DMS 273 (cell line): ENCODE results near the gene ZNF451.
"Not testable (repeated sequence)": the region's sequence is repeated elsewhere in the genome, so short reads cannot be mapped to it uniquely, and the experiment has no call there.

Experiments
- DNase-seq: peaks from one replicate; lab custom pipeline; 2025; ENCODE audit not compliant: unreplicated experiment; lab: John Stamatoyannopoulos, UW

Gene ZNF451, protein sequence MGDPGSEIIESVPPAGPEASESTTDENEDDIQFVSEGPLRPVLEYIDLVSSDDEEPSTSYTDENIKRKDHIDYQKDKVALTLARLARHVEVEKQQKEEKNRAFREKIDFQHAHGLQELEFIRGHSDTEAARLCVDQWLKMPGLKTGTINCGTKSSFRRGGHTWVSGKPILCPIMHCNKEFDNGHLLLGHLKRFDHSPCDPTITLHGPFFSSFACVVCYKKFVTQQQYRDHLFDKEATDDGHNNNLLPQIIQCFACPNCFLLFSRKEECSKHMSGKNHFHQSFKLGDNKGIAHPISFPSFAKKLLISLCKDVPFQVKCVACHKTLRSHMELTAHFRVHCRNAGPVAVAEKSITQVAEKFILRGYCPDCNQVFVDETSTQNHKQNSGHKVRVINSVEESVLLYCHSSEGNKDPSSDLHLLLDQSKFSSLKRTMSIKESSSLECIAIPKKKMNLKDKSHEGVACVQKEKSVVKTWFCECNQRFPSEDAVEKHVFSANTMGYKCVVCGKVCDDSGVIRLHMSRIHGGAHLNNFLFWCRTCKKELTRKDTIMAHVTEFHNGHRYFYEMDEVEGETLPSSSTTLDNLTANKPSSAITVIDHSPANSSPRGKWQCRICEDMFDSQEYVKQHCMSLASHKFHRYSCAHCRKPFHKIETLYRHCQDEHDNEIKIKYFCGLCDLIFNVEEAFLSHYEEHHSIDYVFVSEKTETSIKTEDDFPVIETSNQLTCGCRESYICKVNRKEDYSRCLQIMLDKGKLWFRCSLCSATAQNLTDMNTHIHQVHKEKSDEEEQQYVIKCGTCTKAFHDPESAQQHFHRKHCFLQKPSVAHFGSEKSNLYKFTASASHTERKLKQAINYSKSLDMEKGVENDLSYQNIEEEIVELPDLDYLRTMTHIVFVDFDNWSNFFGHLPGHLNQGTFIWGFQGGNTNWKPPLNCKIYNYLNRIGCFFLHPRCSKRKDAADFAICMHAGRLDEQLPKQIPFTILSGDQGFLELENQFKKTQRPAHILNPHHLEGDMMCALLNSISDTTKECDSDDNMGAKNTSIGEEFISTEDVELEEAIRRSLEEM

DNA sequence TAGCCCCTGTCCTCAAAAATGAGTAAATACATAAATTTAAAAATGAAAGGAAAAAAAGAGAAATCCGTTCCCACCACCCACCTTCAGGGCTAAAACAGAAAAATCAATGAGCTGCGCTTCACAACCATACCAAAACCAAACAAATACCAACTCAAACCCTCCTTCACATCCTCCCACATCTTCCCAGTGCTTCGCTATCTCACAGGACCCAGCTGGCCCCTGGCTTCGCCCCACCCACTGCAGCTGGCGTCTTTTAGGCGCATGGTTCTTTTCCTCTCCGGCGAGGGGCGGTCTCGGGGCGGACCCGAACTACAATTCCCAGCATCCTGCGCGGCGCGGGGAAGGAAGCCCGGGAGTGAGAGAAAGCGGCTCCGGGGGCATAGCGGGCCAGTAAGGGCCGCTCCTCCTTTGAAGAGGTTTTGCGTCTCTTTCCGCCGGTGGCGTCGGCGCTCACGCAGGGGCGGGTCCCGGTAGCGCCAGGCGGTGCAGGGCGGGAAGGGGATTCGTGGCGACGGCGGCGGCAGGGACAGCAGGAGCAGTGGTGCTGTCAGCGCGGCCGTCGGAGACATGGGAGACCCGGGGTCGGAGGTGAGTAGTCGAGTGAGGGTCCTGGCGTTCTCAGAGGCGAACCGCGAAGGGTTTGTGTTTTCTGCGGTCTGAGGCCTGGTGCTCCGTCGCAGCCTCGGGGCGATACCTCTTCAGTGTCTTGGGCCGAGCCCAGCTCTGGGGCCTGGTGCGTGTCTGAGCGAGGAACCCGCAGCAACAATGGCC is at the start of gene ZNF451:
ZNF451 (plus strand) TSS at position 502 of the 771 bp plus-strand sequence; CDS start at position 568, 66 bp downstream.
- DNase-seq: peak; percentile 99

DNA sequence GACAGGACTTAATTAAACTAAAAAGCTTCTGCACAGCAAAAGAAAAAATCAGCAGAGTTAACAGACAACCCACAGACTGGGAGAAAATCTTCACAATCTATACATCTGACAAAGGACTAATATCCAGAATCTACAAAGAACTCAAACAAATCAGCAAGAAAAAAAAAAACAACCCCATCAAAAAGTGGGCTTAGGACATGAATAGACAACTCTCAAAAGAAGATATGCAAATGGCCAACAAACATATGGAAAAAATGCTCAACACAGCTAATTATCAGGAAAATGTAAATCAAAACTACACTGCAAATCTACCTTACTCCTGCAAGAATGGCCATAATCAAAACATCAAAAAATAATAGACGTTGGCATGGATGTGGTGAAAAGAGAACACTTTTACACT is 45.9 kb upstream of the ZNF451 start:
- not testable (repeated sequence) for DNase-seq

DNA sequence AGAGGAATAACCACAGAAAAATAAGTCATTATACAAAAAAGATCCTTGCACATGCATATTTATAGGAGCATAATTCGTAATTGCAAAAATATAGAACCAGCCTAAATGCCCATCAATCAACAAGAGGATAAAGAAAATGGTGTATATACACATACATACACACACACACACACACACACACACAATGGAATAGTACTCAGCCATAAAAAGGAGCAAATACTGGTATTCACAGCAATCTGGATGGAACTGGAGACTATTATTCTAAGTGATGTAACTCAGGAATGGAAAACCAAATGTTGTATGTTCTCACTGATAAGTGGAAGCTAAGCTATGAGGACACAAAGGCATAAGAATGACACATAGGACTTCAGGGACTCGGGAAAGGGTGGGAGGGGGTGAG is 45.4 kb upstream of the ZNF451 start:
- DNase-seq: no peak

DNA sequence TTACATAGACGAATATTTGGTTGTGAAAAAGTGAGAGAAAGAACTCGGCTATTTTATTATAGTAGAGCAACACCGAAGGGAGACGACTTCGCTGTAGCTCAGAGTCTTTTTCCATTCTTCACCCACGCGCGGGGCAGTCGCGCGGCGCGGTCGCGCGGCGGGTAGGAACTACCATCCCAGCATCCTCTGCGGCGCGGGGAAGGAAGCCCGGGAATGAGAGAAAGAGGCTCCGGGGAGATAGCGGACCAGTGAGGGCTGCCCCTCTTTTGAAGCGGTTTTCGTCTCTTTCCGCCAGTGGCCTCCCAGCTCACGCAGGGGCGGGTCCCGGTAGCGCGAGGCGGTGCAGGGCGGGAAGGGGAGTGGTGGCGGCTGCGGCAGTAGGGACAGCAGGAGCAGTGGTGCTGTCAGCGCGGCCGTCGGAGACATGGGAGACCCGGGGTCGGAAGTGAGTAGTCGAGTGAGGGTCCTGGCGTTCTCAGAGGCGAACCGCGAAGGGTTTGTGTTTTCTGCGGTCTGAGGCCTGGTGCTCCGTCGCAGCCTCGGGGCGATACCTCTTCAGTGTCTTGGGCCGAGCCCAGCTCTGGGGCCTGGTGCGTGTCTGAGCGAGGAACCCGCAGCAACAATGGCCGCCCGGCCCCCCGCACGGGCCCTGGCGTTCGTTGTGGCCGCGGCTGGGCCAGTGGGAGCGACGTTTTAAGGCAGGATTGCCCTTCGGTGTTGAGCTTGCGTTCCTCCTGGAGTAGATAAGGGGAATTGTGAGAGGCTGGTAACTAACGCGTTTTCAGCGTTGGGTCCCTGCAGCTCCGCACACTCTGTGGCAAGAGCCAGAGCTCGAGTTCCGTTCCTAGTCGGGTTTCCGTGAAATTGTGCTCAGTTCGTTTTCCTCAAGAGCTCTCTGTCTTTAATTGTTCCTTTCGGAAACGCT is 43.4 kb upstream of the ZNF451 start, which contains the start of gene KIAA1586:
KIAA1586 (plus strand) TSS at position 362 of the 925 bp plus-strand sequence; CDS start at position 425, 63 bp downstream.
- peak; percentile 96 for DNase-seq

DNA sequence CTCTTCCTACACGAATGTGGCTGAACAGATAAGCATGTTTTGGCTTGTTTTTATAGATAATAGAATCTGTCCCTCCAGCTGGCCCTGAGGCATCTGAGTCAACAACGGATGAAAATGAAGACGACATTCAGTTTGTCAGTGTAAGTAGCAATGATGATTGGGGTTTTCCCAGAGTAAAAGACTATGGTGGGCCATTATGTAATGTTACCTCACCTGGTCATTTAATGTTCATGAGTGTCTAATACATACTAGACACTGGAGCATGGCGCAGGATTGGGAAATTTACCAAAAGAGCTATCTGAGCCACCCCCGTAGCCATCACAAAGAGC is 42.8 kb upstream of the ZNF451 start:
- not testable (repeated sequence) for DNase-seq

DNA sequence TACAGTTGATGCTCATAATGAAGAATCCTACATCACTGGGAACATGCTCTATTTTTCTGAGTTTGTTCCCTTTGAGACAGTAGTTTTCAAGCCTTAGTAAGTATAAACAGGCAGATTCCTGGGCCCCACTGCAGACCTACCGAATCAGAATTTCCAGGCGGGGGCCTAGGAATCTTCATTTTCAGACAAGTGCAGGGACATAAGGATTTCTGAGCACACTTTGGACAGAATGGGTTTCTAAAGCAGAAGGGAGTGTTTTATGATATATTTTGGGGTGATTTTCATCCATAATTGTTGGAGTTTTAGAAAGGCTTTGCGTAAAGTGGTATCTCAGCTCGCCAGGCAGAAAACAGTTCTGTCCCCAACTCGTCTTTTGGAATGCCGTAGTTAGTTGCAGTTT is 42.1 kb upstream of the ZNF451 start:
- DNase-seq: not testable (repeated sequence)

DNA sequence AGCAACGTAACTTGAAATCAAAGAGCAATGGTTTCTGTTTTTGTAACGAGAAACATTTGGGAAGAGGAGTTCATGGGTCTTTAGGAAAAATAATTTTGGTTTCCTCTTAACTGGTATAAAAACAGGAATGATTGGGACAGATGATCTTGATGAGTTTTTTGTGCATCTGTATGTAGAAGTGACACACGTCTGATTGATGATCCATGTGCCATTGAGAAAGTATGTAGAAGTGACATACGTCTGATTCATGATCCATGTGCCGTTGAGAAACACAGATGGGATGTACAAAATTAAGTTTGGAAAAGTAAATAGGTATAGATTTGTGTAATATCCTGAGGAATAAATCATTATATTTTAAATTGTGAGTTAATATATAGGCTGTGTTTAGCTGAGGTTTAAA is 41.4 kb upstream of the ZNF451 start:
- no peak for DNase-seq

DNA sequence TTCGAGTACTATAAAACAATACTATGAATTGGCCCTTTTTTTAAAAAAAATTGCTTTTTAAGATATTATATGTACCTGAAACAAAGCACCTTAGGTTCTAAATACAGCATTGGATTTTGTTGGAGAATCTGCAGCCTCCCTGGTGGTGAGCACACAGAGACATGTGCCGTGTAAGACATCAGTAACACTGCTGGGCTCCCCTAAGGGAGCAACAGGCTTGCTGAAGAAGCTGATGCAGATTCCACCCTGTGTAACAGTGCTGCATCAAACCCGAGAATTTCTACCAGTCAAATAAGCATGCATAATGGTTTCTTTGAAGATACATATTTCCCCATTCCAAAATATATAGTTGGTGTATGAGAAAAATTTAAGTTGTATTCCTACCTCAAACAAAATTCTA is 26.1 kb upstream of the ZNF451 start:
- no peak for DNase-seq

DNA sequence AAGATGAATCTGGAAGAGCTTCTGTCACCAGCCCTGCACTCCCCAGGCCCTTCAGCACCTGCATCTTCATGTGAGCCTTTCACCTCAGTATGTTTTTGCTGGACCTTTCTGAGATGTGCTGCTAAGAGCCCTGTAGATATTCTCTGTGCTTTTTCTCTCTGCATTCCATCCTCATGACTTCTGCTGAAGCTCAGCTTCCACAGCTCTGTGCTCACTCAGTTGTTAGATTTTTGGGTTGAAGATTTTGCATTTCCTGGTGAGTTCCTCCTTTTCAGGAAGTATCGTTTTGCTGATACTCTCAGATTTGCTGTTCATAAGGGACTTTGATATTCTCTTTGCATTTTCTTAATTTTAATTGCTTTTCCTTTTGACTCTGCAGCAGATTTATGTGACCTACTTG is 25.2 kb upstream of the ZNF451 start:
- no peak for DNase-seq

DNA sequence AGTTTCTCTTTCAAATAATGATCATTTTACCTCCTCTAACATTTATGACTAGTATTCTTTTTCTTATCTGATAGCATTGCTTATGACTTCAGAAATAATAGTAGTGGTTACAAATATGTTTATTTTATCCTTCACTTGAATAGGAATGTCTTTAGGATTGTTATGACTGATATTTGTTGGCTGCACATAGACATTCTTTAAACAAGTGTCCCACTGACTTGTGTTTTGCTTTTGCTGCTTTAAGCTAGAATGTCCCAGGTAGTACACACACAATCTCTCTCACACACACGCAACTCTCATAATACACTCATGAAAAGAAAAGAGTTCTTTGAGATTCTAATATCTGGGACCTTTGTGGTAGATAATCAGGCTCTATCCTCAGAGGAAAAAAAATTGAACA is 21.9 kb upstream of the ZNF451 start:
- DNase-seq: no peak

DNA sequence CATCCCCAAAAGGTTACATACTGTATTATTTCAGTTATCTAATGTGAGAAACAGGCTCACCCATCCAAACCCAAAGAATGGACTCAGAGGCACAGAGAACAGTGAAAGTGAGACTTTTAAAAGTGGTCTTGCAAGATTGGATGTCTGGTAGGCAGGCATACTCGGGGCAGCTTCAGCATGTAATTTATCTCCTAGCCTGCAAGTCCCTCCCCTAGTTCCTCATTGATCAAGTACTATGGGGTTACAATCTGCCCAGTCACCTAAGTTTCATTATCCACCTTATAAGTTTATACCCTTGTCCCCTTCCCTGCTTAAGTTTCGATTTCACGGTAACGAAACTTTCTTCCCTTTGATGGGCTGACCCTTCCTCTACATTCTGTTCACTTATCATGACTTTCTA is 20.8 kb upstream of the ZNF451 start:
- DNase-seq: no peak

DNA sequence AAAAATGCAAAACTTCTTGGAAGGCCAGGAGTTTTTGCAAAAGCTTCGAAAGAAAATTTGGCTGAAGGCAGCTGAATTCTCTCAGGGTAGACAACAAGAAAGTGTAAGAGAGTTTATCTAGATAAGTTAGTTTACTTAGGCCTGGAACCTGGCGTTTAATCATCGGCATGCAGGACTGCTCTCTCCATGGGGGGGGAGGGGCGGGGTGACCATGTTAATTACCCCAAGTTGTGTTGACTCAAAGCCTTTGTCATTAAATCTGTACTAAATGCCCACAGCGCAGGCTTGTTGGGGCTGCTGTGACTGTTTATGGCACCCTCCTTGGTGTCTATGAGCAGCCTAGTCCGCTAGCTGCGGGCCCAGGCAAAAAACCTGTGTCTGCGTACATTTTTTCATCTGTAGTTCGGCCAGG is 20.1 kb upstream of the ZNF451 start:
- DNase-seq: no peak

DNA sequence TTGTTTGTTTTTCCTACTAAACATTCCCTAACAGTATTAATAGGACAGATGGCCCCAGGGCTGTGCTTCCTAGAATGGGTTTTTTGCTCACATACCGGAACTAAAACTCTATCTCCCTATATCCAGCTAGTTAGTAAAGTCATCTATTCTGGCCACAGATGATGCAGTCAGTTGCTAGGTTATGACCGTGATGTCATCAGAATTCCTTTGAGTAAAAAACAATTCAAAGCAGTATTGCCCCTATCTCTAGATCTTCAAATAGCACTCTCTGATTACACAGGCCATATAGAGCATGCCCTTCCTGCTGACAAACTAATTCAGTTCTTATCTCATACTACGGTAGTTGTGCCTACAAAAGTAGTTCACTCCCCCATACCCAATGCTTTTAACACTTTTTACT is 17.9 kb upstream of the ZNF451 start:
- peak; percentile 17 for DNase-seq

DNA sequence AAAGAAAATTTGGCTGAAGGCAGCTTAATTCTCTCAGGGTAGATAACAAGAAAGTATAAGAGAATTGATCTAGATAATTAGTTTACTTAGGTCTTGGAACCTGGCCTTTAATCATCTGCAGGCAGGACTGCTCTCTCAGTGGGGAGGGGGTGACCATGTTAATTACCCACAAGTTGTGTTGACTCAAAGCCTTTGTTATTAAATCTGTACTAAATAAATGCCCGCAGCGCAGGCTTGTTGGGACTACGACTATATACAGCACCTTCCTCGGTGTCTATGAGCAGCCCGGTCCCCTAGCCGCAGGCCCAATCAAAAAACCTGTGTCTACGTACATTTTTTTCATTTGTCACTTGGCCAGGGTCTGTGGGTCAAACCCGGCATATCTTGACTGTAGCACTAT is 15.6 kb upstream of the ZNF451 start:
- DNase-seq: no peak

DNA sequence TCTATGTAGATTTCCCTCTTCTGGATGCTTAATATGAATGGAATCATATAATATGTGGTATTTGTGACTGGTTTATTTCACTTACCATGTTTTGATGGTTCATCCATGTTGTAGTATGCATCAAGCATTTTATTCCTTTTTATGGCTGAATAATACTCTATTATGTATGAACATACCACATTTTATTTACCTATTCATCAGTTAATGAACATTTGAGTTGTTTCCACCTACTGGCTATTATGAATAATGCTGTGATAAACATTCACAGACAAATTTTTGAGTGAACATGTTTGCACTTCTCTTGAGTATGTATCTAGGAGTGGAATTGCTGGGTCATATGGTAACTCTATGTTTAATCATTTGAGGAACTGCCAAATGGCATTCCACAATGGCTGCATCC is 14.9 kb upstream of the ZNF451 start:
- DNase-seq: no peak

DNA sequence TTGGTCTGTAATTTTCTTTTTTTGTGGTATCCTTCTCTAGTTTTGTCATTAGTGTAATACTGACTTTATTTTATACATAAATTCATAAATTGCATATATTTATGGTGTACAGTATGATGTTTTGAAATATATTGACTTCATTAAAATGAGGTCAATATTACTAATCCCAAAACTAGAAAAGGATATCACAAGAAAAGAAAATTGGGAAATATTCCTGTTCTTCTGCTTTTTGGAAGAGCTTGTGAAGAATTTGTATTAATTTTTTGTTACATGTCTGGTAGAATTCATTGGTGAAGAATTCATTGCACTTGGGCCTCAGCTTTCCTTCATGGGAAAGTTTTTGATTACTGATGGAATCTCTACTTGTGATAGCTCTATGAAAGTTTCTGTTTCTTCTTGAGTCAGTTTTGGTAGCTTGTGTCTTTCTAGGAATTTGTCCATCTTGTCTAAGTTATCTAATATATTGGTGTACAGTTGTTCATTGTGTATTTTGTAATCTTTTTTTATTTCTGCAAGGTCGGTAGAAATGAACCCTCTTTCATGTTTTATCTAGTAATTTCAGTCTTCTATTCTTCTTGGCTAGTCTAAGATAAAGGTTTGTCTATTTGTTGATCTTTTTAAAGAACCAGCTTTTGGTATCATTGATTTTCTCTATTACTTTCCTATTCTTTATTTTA is 11.3 kb upstream of the ZNF451 start:
- DNase-seq: no peak

DNA sequence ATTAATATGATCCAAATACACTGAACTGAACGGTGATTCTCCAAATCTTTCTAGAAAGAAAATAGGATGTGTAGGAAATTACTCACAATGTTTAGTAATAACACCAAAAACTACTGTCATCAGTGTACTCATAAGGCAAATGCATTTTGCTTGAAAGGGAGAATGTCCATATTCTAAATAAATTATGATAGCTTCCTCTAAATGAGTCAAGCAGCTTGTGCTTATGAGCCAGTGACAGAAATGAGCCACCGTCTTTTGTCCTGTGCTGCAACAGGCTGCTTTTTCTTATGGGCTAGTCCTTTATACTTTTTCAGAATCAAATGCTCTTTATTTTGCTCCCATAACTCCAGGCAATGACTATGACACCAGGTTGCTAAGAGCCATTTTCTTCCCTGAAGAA is 4.5 kb upstream of the ZNF451 start:
- DNase-seq: no peak

DNA sequence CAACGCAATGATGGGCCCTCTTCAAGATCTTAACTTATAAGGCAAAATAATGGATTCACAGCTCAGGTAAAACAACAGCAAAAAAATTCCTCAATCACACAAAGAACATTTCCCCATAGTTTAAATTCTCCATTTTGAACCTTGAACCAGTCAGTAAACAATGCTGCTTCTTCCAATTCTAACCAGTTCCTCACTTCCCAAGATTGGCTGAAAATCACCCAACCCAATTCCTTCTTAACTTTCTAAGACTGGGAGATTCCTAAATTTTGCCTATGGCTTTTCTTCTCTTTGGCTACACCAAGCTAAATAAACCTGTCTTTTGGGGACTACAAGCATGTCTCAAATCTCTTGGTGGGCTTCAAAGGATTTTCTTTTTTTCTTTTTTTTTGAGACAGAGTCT is 3.1 kb upstream of the ZNF451 start:
- DNase-seq: no peak

DNA sequence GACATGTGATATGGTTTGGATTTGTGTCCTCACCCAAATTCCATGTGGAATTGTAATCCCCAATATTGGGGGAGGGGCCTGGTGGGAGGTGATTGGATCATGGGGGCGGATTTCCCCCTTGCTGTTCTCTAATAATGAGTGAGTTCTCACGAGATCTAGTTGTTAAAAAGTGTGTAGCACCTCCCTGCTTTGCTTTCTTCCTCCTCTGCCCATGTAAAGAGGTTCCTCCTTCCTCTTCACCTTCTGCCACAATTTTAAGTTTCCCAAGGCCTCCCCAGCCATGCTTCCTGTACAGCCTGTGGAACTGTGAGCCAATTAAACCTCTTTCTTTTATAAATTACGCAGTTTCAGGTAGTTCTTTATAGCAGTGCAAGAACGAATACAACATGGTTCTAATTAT is 2.1 kb upstream of the ZNF451 start:
- DNase-seq: peak; percentile 14
